AML-193 (cell line): ENCODE data around the gene ACTL10.
"Not testable (repeated sequence)": the region's sequence is repeated elsewhere in the genome, so short reads cannot be mapped to it uniquely, and the experiment has no call there.

ENCODE experiments used
- DNase-seq, 2 experiments: peaks; one replicate each; lab custom pipeline; 2025; lab: John Stamatoyannopoulos, UW

The ACTL10 gene

GRCh38 chr20:33697129-33697528 lies 30.4 kb downstream of the ACTL10 start:
- no peak for DNase-seq

GRCh38 chr20:33698966-33699365 lies 32.2 kb downstream of the ACTL10 start:
- DNase-seq = not testable (repeated sequence)

GRCh38 chr20:33700696-33701441 lies 34.1 kb downstream of the ACTL10 start:
- DNase-seq = not testable (repeated sequence)

GRCh38 chr20:33701629-33702450 lies 35.1 kb downstream of the ACTL10 start:
- no peak for DNase-seq

GRCh38 chr20:33702861-33703260 lies 36.1 kb downstream of the ACTL10 start:
- no peak for DNase-seq

GRCh38 chr20:33703498-33704137 lies 36.9 kb downstream of the ACTL10 start:
- DNase-seq = no peak

- no peak for DNase-seq
Measured at GRCh38 chr20:33704197-33704924, 37.6 kb downstream of the ACTL10 start.

GRCh38 chr20:33707668-33708067 lies 40.9 kb downstream of the ACTL10 start:
- no peak for DNase-seq

GRCh38 chr20:33709398-33709797 lies 42.7 kb downstream of the ACTL10 start:
- DNase-seq = no peak

- DNase-seq = no peak
Measured at GRCh38 chr20:33709905-33710541, 43.3 kb downstream of the ACTL10 start.

- DNase-seq = no peak
Measured at GRCh38 chr20:33710681-33711445, 44.1 kb downstream of the ACTL10 start.

- no peak for DNase-seq
Measured at GRCh38 chr20:33711446-33711738, 44.6 kb downstream of the ACTL10 start.

GRCh38 chr20:33713865-33714367 lies 47.2 kb downstream of the ACTL10 start:
- no peak for DNase-seq

GRCh38 chr20:33716498-33716897 lies 49.8 kb downstream of the ACTL10 start:
- DNase-seq = no peak
